ENCODE results near the gene PPARD. TPM values are rescaled to one million over a fixed set of nuclear protein-coding genes. Genes with fewer than 3 reads are reported as not detected.

The PPARD gene
- total RNA-seq, 1 donor from 2014 or later: 20.0 TPM

- no peak for DNase-seq (ENCODE audit: low read depth)
Measured at GRCh38 chr6:35354361-35355135, 12.2 kb downstream of the PPARD start.

GRCh38 chr6:35356391-35356790, 14.0 kb downstream of the PPARD start:
- DNase-seq (ENCODE audit: low read depth): no peak

GRCh38 chr6:35357677-35358076, 15.3 kb downstream of the PPARD start:
- no peak for DNase-seq (ENCODE audit: low read depth)

GRCh38 chr6:35358086-35358485, 15.7 kb downstream of the PPARD start:
- DNase-seq (ENCODE audit: low read depth): no peak

GRCh38 chr6:35359346-35359743, 17.0 kb downstream of the PPARD start:
- DNase-seq (ENCODE audit: low read depth): no peak

GRCh38 chr6:35359744-35360348, 17.5 kb downstream of the PPARD start:
- DNase-seq (ENCODE audit: low read depth): peak; percentile 86

- DNase-seq (ENCODE audit: low read depth): peak; percentile 87
Measured at GRCh38 chr6:35360349-35361138, 18.2 kb downstream of the PPARD start.

GRCh38 chr6:35362200-35362599, 19.8 kb downstream of the PPARD start:
- DNase-seq (ENCODE audit: low read depth): no peak

- DNase-seq (ENCODE audit: low read depth): peak; percentile 70
Measured at GRCh38 chr6:35363293-35363750, 21.0 kb downstream of the PPARD start.

GRCh38 chr6:35365594-35366203, 23.3 kb downstream of the PPARD start:
- no peak for DNase-seq (ENCODE audit: low read depth)

- no peak for DNase-seq (ENCODE audit: low read depth)
Measured at GRCh38 chr6:35366204-35366596, 23.8 kb downstream of the PPARD start.

- DNase-seq (ENCODE audit: low read depth): no peak
Measured at GRCh38 chr6:35367646-35368037, 25.3 kb downstream of the PPARD start.

GRCh38 chr6:35368038-35368887, 25.9 kb downstream of the PPARD start:
- peak; percentile 62 for DNase-seq (ENCODE audit: low read depth)

- peak; percentile 98 for DNase-seq (ENCODE audit: low read depth)
Measured at GRCh38 chr6:35370124-35370741, 27.9 kb downstream of the PPARD start.

GRCh38 chr6:35370785-35371493, 28.6 kb downstream of the PPARD start:
- no peak for DNase-seq (ENCODE audit: low read depth)

- DNase-seq (ENCODE audit: low read depth): no peak
Measured at GRCh38 chr6:35371494-35372262, 29.3 kb downstream of the PPARD start.

- no peak for DNase-seq (ENCODE audit: low read depth)
Measured at GRCh38 chr6:35372633-35373032, 30.3 kb downstream of the PPARD start.

- DNase-seq (ENCODE audit: low read depth): no peak
Measured at GRCh38 chr6:35376281-35376680, 33.9 kb downstream of the PPARD start.

GRCh38 chr6:35377002-35377401, 34.6 kb downstream of the PPARD start:
- no peak for DNase-seq (ENCODE audit: low read depth)
